ENCODE measurements around the gene NR0B2.

DNA sequence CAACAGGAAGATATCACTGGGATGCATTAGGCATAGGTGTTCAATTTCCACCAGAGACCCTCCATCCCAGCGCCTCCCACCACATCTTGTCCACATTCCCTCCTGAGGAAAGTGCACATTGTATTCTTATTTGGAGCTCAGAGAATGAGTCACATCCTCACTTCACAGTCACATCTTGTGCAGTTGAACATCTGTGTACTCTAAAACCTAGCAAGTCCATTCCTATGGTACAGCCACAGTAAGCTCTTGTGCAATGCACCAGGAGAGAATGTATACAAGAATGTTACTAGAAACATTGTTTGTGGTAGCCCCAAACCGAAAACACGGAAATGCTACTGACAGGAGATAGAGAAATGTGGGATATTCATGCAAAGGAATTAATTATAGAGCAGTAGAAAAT is 48.1 kb upstream of the NR0B2 start:
- no peak for TF ChIP-seq EZH2phosphoT487 (IDR thresholded peaks at IDR 0.05)
- TF ChIP-seq, protein P1, sequence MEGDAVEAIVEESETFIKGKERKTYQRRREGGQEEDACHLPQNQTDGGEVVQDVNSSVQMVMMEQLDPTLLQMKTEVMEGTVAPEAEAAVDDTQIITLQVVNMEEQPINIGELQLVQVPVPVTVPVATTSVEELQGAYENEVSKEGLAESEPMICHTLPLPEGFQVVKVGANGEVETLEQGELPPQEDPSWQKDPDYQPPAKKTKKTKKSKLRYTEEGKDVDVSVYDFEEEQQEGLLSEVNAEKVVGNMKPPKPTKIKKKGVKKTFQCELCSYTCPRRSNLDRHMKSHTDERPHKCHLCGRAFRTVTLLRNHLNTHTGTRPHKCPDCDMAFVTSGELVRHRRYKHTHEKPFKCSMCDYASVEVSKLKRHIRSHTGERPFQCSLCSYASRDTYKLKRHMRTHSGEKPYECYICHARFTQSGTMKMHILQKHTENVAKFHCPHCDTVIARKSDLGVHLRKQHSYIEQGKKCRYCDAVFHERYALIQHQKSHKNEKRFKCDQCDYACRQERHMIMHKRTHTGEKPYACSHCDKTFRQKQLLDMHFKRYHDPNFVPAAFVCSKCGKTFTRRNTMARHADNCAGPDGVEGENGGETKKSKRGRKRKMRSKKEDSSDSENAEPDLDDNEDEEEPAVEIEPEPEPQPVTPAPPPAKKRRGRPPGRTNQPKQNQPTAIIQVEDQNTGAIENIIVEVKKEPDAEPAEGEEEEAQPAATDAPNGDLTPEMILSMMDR (IDR thresholded peaks at IDR 0.05): no peak

Measured in neural progenitor cell (in vitro differentiated cells).